OCI-LY1 (cell line): ENCODE data around the gene GARIN5A.

Experiments
- H2AFZ ChIP-seq: fragments of 200-600 bp; sonication (generic), shearing (Covaris generic); 2 replicates; pipeline ENCODE4 v1.6.0; 2014; ENCODE audit warnings: antibody characterized with exemption, mild to moderate bottlenecking, low read length
- H3F3A ChIP-seq: fragments of 200-600 bp; sonication (generic), shearing (Covaris generic); 2 replicates; pipeline ENCODE4 v1.6.0; 2014; ENCODE audit warnings: mild to moderate bottlenecking, antibody characterized with exemption, low read length, moderate library complexity; ENCODE audit not compliant: insufficient read depth
- H3K27ac ChIP-seq: fragments of 200-600 bp; sonication (generic); 2 replicates; pipeline ENCODE4 v1.5.1; 2014; ENCODE audit warnings: low read length, mixed run types, mild to moderate bottlenecking, low read depth; ENCODE audit not compliant: poor library complexity, severe bottlenecking
- H3K27me3 ChIP-seq: fragments of 200-600 bp; sonication (generic); 2 replicates; pipeline ENCODE4 v1.6.0; 2014; ENCODE audit warnings: antibody characterized with exemption, mild to moderate bottlenecking, low read length, moderate library complexity; ENCODE audit not compliant: insufficient read depth
- H3K36me3 ChIP-seq: fragments of 200-600 bp; sonication (generic); 2 replicates; pipeline ENCODE4 v1.6.1; 2014; ENCODE audit warnings: mild to moderate bottlenecking, antibody characterized with exemption, low read length, moderate library complexity, mixed read lengths; ENCODE audit not compliant: insufficient read depth
- H3K4me1 ChIP-seq: fragments of 200-600 bp; sonication (generic); 2 replicates; pipeline ENCODE4 v1.5.1; 2014; ENCODE audit warnings: mild to moderate bottlenecking, low read length, moderate library complexity; ENCODE audit not compliant: insufficient read depth, severe bottlenecking
- H3K4me2 ChIP-seq: fragments of 200-600 bp; sonication (generic), shearing (Covaris generic); 2 replicates; pipeline ENCODE4 v1.6.1; 2014; ENCODE audit warnings: low read length
- H3K4me3 ChIP-seq: fragments of 200-600 bp; sonication (generic); 2 replicates; pipeline ENCODE4 v1.5.1; 2014; ENCODE audit warnings: low read length, low read depth, mild to moderate bottlenecking, mixed read lengths; ENCODE audit not compliant: poor library complexity, severe bottlenecking
- H3K79me2 ChIP-seq: fragments of 200-600 bp; shearing (Covaris generic); 2 replicates; pipeline ENCODE4 v1.6.1; 2016; ENCODE audit warnings: mixed run types, low read length, mixed read lengths; ENCODE audit not compliant: insufficient read depth
- H3K9ac ChIP-seq: fragments of 200-600 bp; sonication (generic), shearing (Covaris generic); 2 replicates; pipeline ENCODE4 v1.6.1; 2014; ENCODE audit warnings: mild to moderate bottlenecking, low read length, mixed read lengths
- H3K9me2 ChIP-seq: fragments of 200-600 bp; sonication (generic), shearing (Covaris generic); 2 replicates; pipeline ENCODE4 v1.6.1; 2014; ENCODE audit warnings: low read depth, mild to moderate bottlenecking, low read length, mixed read lengths
- H3K9me3 ChIP-seq: fragments of 200-600 bp; shearing (Covaris generic); 2 replicates; pipeline ENCODE4 v1.6.1; 2014; ENCODE audit warnings: low read length, mixed read lengths
- H4K20me1 ChIP-seq: fragments of 200-600 bp; sonication (generic), shearing (Covaris generic); 2 replicates; pipeline ENCODE4 v1.6.0; 2016; ENCODE audit warnings: mild to moderate bottlenecking, low read length; ENCODE audit not compliant: insufficient read depth
- CTCF ChIP-seq: fragments of 200-600 bp; sonication (generic), shearing (Covaris generic); IDR thresholded peaks from 2 replicates; pipeline ENCODE4 v1.5.1; 2017; ENCODE audit warnings: mild to moderate bottlenecking, antibody characterized with exemption, low read length, moderate library complexity, mixed read lengths
- EZH2 ChIP-seq: fragments of 200-600 bp; sonication (generic), shearing (Covaris generic); IDR thresholded peaks from 2 replicates; pipeline ENCODE4 v1.8.0; 2017; ENCODE audit warnings: borderline replicate concordance, mixed run types, mild to moderate bottlenecking, antibody characterized with exemption, low read length, moderate library complexity, mixed read lengths

Gene GARIN5A

GRCh38 chr19:50437862-50438449, 38.7 kb downstream of the GARIN5A start:
- H3K9me3 ChIP-seq, result no peaks in the 10 kb centered on the region
- TF ChIP-seq EZH2, result no peak
- no peak for TF ChIP-seq CTCF
- H3K27me3 ChIP-seq, result no peaks in the 10 kb centered on the region
- H3K79me2 ChIP-seq, result no peaks in the 10 kb centered on the region
- H4K20me1 ChIP-seq, result no peaks in the 10 kb centered on the region
- no peaks in the 10 kb centered on the region for H3K9me2 ChIP-seq
- peaks cover 20% of the 10 kb centered on the region for H3K4me1 ChIP-seq
- H3F3A ChIP-seq, result no peaks in the 10 kb centered on the region
- H3K4me2 ChIP-seq, result no peak overlapping the region
- no peaks in the 10 kb centered on the region for H3K36me3 ChIP-seq
- no peak overlapping the region for H2AFZ ChIP-seq
- no peak overlapping the region for H3K27ac ChIP-seq
- H3K4me3 ChIP-seq, result no peak overlapping the region
- no peak overlapping the region for H3K9ac ChIP-seq

- no peaks in the 10 kb centered on the region for H3K36me3 ChIP-seq
These were observed 41.0 kb downstream of the GARIN5A start for GRCh38 chr19:50435627-50436026.

GRCh38 chr19:50435221-50435620, 41.4 kb downstream of the GARIN5A start:
- Histone ChIP-seq H3K9me2 (no peaks in the 10 kb centered on the region), H3K4me2 (no peak overlapping the region), H3K4me1 (peaks cover 42% of the 10 kb centered on the region)

More at GRCh38 chr19:50435627-50436026, 41.0 kb downstream of the GARIN5A start:
- Histone ChIP-seq H3K9me3 (no peaks in the 10 kb centered on the region), H3F3A (no peaks in the 10 kb centered on the region), H3K79me2 (no peaks in the 10 kb centered on the region), H3K27ac (no peak overlapping the region), H3K27me3 (no peaks in the 10 kb centered on the region), H3K4me2 (no peak overlapping the region), H3K4me3 (no peak overlapping the region), H3K4me1 (peaks cover 39% of the 10 kb centered on the region), H3K9ac (no peak overlapping the region), H2AFZ (no peak overlapping the region), H4K20me1 (no peaks in the 10 kb centered on the region), H3K9me2 (no peaks in the 10 kb centered on the region)
- TF ChIP-seq CTCF (no peak), EZH2 (no peak)

More at GRCh38 chr19:50435221-50435620, 41.4 kb downstream of the GARIN5A start:
- Histone ChIP-seq H3K27me3 (no peaks in the 10 kb centered on the region), H3F3A (no peaks in the 10 kb centered on the region), H3K27ac (no peak overlapping the region), H3K9ac (no peak overlapping the region), H2AFZ (no peak overlapping the region), H3K4me3 (no peak overlapping the region), H3K79me2 (no peaks in the 10 kb centered on the region), H3K36me3 (no peaks in the 10 kb centered on the region), H4K20me1 (no peaks in the 10 kb centered on the region), H3K9me3 (no peaks in the 10 kb centered on the region)
- no peak for TF ChIP-seq CTCF
- TF ChIP-seq EZH2, result no peak
